WERI-Rb-1 (cell line): Measurements from ENCODE around the gene C1D.
"Not testable (repeated sequence)": the region's sequence is repeated elsewhere in the genome, so short reads cannot be mapped to it uniquely, and the experiment has no call there.

Experiments
- DNase-seq: peaks from one replicate; pipeline ENCODE4 v3.0.0-alpha.2; 2020
- H3K27ac ChIP-seq: fragments of 250-450 bp; sonication (Bioruptor Pico); 2 replicates; pipeline ENCODE4 v1.5.1; 2020; ENCODE audit warnings: mild to moderate bottlenecking, moderate library complexity
- H3K27me3 ChIP-seq: fragments of 250-450 bp; sonication (Bioruptor Pico); 2 replicates; pipeline ENCODE4 v1.5.1; 2021; ENCODE audit warnings: mild to moderate bottlenecking, low read depth, moderate library complexity; ENCODE audit not compliant: insufficient read depth, severe bottlenecking
- H3K36me3 ChIP-seq: fragments of 250-450 bp; sonication (Bioruptor Pico); 2 replicates; pipeline ENCODE4 v1.5.1; 2020; ENCODE audit warnings: mild to moderate bottlenecking, moderate library complexity
- H3K4me3 ChIP-seq: 2 replicates; pipeline ENCODE4 v1.5.1; 2011; ENCODE audit warnings: low read depth, mild to moderate bottlenecking, control low read depth, low read length
- H3K9me3 ChIP-seq: fragments of 250-450 bp; sonication (Bioruptor Pico); 2 replicates; pipeline ENCODE4 v1.5.1; 2021; ENCODE audit warnings: mild to moderate bottlenecking, moderate library complexity; ENCODE audit not compliant: severe bottlenecking
- CTCF ChIP-seq: IDR thresholded peaks from 2 replicates; pipeline ENCODE4 v1.5.1; 2011; ENCODE audit warnings: low read depth, mild to moderate bottlenecking, control low read depth, inconsistent platforms, low read length

C1D gene

GRCh38 chr2:67996772-67997527 is 65.9 kb downstream of the C1D start:
- Histone ChIP-seq H3K27me3 (peaks cover 25% of the 10 kb centered on the region), H3K9me3 (peaks cover 7% of the 10 kb centered on the region), H3K36me3 (no peaks in the 10 kb centered on the region), H3K4me3 (no peak overlapping the region), H3K27ac (no peak overlapping the region)
- no peak for DNase-seq
- TF ChIP-seq CTCF = no peak

GRCh38 chr2:67994716-67995115 is 68.1 kb downstream of the C1D start:
- Histone ChIP-seq H3K9me3 (peaks cover 2% of the 10 kb centered on the region), H3K27ac (no peak overlapping the region), H3K36me3 (no peaks in the 10 kb centered on the region), H3K4me3 (no peak overlapping the region), H3K27me3 (peaks cover 10% of the 10 kb centered on the region)
- DNase-seq = no peak
- no peak for TF ChIP-seq CTCF

- peaks cover 10% of the 10 kb centered on the region for H3K27me3 ChIP-seq
- not testable (repeated sequence) for H3K27ac ChIP-seq, H3K36me3 ChIP-seq, DNase-seq, H3K9me3 ChIP-seq, H3K4me3 ChIP-seq
Observed at GRCh38 chr2:67994069-67994468, 68.7 kb downstream of the C1D start.

GRCh38 chr2:67993329-67993728 is 69.5 kb downstream of the C1D start:
- Histone ChIP-seq H3K36me3 (no peaks in the 10 kb centered on the region), H3K27me3 (peaks cover 10% of the 10 kb centered on the region), H3K9me3 (peaks cover 2% of the 10 kb centered on the region), H3K27ac (no peak overlapping the region), H3K4me3 (no peak overlapping the region)
- no peak for TF ChIP-seq CTCF
- DNase-seq = no peak

GRCh38 chr2:67991456-67991855 is 71.3 kb downstream of the C1D start:
- Histone ChIP-seq H3K27ac (no peak overlapping the region), H3K36me3 (no peaks in the 10 kb centered on the region), H3K27me3 (peaks cover 7% of the 10 kb centered on the region), H3K4me3 (no peak overlapping the region), H3K9me3 (peaks cover 6% of the 10 kb centered on the region)
- DNase-seq = no peak
- TF ChIP-seq CTCF = no peak
